HK-2 (cell line): ENCODE measurements around the gene CCDC24.

Experiments used
- DNase-seq: peaks from one replicate; pipeline ENCODE4 v3.0.0-alpha.2; 2018; ENCODE audit not compliant: unreplicated experiment

Gene CCDC24

DNA sequence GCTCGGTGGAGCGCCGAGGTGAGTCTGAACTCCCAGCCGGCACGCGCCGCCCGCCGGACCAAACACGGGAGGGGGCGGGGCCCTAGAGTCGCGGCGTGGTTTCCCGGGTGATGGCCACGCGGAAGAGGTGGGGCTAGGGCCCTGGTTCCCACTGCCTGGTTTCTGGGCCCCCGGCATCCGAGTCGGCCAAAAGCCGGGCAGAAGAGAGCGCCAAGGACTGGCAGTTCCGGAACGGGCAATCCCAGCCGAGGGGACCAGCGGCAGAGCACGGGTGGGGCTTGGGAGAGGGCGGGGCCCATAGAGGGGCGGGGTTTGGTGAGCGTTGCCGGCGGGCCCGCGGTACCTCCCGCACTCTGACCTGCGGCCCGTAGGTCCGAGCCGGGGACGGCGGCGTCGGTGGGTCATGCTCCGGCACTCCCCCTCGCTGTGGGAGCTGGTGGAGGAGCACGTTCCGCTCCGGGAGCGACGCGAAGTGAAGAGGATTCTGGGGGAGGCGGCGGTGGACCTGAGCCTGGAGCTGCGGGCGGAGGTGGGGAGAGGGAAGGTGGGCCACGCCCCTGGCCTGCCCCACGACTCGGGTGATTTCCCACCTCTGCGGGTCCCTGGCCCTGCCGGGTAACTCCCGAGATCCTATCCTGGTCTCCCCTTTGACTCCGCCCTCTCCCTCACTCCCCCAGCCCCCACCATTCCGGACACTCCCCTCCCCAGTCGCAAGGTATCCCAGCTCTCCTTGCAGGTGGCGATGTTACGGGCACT, at the start of gene CCDC24:
Gene CCDC24 (plus strand): TSS at position 124 of the 756 bp plus-strand sequence. CDS start 280 bp downstream, at position 404.
- DNase-seq: peak; percentile 91

DNA sequence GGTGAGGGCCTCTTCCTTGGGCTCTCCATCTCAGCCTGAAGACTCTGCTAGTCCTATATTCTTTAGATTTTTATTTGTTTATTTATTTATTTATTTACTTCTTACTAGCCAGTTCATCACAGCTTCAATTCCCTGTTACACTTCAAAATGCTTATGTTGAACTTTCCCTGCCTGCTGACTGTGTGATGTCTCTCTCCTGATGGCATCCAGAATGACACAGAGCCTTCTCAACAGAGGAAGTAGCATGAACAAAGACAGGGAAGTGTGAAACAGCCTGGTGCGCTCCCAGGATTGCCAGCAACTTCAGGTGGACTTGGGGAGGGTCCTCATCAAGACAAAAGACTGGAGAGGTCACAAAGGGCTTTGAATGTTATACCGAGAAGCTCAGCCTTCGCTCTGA, 49.0 kb upstream of the CCDC24 start:
- DNase-seq: no peak

DNA sequence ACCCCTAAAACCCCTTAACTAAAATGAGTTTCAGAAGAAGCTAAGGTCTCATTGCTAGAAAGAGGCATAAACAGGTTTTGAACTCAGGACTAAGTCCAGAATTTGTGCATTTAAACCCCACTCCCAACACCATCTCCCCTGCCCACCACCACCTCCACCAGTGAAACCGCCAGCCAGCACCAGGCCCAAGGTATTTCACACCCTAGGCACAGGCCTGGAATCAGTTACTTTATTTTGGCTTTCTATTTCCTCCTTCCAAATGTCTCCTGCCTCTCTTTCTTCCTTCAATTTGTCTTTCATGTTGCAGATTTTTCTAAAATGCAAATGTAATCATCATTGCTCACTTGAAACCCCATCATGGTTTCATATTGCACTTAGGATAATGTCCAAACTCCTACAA, 46.5 kb upstream of the CCDC24 start:
- no peak for DNase-seq

DNA sequence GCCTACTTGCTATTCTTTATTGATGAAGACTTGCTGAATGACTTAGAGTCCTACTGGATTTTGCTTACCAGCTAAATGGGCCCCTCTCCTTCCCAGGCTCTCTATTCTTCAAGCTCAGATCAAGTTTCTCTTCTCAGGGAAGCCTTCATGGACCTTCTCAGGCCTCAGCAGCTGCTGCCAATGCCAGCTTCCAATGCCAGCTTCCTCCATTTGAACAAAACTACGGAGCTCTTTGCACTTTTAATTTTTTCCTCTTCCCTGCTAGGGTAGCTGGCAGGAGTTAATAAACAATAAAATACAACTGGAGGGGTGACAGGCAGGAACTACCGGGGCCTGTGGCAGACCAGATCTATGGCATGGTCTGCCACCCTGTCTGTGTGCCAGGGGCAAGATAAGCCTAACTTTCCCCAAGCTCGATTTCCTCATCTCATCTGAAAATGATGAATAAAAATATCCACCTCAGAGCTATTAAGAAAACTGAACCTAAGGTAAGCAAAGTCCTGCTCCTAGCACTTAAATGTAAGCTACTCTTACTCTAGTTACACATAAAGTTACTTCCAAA, 45.6 kb upstream of the CCDC24 start:
- DNase-seq: no peak

DNA sequence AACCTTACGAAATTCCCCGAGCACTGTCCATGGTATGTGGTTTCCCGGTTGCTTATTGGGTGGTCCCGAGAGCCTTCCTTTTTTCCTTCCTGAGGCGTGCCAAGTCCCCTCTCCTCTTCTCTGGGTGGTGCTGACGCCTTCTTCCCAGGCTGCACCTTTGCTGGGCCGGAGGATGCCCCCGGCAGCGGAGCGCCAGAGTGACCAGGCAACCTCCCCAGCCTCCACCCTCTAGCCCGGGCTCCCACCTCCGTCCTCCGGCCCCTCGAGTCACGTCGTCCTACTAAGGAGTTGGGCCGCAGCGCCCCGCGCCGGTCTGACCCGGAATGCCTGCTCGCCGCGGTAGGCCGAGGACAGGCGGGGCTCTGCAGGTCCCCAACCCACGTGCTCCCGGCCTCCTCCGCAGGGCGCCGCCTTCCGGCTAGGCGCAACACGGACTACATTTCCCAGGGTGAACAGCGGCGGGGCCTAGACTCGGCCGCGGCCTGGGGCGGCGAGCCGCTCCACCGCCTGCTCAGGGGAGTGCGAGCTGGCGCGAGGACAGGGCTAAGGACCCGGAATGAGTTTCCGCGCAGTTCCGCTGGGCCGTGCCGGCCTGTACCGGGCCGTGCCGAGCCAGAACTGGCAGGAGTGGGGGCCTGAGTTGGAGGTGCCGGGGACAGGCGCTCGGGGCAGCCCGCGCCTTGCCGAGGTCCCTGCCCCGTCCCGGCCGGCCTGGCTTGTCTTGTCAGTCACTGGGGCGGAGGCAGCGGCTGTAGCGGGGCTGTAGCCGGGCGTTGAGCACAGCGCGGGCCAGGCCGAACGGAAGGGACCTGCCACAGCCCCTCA, 45.0 kb upstream of the CCDC24 start, which contains the start of gene IPO13:
Gene IPO13 (plus strand): TSS at position 715 of the 825 bp plus-strand sequence. CDS start 651 bp downstream, outside the sequence.
- DNase-seq: peak; percentile 97

DNA sequence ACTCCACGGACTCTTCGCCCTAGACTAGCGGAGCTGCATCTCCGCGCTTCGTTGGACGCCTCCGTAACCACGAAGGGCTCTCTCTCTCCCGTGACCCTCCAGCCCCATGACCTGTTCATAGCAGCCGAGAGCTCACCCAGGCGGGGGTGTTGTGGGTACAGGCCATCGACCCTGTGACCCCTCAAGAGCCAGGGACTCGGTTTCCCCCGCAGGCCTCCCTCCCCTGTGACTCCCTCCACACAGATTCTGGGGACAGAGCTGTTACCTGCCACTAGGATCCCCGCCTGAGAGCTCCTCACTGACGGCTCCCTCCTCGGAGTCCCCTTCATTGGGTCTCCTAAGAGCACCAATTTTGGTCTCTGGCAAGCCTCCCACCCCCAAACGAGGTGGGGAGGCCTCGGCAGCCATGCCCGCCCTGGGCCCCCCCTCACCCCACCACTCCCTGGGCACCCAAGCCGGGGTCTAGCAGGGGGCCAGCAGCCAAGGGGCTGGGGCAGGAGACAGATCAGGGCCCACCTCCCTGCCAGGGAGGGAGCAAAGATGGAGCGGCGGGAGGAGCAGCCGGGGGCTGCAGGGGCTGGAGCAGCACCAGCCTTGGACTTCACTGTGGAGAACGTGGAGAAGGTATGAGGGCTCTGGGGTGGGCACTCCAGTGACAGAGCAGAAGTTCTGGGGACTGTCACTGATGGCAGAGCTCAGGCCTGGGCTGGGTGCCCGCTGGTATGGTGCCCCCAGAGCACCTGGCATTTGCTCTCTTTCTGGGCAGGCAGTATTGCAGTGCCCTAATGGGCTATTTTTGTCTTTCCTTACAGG, 44.1 kb upstream of the CCDC24 start:
- DNase-seq: no peak

DNA sequence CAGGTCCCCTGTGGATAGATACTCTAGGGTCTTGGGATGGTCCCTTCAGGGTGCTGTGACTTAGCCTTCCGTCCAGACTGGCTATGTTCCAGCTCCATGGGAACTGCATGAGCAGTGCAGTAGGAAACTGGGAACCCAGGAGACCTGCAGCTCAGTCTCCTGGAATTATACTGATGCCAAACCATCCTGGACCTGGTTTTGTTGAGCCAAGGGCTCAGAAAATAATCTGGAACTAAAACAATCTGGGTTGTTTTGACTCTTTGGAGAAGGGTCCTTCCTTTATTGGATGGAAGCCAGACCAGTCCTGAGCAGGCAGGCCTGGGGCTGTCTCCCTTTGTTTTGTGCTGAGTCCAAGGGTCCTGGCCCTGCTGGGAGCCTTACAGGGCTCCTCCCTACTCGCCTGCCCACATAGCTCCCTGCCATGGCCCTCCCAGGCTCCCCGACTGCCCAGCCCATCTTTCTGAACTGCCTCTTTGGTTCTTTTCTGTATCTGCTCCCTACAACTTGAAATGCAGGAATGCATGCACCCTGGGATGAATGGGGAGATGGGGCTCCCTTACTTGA, 43.4 kb upstream of the CCDC24 start:
- no peak for DNase-seq

DNA sequence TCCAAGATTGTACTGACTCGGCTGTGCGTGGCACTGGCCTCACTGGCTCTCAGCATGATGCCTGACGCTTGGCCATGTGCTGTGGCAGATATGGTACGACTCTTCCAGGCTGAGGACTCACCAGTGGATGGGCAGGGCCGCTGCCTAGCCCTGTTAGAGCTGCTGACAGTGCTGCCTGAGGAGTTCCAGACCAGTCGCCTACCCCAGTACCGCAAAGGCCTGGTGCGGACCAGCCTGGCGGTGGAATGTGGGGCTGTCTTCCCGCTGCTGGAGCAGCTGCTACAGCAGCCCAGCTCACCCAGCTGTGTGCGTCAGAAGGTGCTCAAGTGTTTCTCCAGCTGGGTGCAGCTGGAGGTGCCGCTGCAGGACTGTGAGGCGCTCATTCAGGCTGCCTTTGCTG, 41.7 kb upstream of the CCDC24 start:
- no peak for DNase-seq

DNA sequence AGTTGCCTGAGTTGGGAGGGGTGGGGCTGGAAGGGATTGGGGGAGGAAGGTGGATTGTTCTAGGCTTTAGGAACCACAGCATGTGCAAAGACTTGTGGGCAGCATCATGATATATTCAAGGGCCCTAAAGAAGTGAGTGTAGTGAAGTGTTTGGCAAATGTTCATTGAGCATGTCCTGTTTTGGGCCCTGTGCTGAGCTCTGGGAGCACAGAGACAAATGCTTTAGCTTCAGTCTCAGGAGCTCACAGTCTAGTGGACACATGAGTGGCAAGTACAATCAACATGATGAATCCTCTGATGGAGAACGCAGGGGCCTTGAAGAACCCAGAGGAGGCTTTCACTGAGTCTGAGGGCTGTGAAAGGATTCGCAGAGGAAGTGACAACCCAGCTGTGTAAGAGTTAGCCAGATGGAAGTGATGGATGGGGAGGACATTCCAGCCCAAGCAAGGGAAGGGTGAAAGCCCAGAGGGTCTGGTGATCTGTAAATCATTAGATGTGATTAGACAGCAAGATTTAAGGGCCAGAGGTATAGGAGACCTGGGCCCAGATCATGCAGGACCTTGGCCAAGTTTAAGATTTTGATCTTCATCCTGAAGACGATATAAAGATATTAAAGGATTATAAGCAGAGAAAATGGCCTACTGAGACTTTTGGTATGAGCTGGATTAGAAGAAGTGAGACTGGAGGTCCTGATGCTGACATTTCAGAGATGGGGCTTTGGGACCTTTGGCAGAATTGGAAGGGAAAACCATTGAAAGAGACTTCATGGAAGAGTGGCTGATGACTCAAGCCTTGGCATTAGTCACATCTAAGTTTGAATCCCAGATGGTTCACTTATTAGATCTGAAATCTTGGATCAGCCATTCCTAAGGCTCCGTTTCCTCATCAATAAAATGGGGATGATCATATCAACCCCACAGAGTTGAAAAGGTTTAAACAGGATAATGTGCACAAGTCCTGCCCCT, 40.1 kb upstream of the CCDC24 start:
- DNase-seq: no peak

DNA sequence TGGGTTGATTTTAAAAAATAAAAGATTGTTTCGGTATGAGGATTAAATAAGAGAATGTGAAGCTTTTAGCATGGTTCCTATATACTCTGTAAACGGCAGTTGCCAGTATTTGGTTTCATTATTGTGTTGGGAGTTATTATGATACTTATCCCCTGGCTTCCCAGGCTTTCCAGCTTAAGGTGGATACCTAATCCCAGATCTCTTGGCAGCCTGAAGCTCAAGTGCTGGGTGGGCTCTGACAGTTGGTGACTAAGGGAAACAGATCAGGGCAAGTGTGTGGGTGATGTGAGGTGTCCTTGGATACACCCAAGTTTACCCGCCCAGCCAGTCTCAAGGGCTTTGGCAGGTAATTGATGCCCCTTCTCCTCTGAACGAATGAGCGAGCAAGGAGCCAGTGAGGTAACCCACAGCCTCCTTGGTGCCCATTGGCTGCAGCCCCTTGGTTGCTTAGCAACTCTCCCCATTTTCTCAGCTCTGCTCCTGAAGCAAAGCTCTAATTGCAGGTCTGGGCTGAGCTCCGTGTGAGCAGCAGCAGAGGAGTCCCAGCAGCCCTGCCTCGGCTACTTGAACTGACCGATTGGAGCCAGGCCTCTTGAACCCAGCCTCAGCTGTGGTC, 38.6 kb upstream of the CCDC24 start:
- DNase-seq: no peak

DNA sequence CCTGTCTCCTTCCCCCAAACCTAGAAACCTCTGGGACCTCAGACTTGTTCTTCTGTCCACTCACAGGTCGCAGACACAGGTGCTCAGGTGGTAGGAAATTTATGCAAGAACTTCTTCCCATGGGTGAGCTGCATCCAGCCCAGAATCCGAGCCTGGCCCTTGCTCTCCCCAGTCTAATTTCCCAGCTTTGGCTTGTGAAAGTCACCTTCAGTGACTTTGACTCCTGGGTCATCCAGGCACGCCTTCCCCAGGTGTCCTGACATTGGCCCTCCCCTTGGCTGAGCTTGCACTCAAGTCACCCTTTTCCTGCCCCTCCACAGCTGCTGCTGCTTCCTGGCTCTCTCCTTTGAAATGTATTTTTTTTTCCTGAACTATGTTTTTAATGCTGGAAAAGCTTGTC, 38.0 kb upstream of the CCDC24 start:
- DNase-seq: no peak

DNA sequence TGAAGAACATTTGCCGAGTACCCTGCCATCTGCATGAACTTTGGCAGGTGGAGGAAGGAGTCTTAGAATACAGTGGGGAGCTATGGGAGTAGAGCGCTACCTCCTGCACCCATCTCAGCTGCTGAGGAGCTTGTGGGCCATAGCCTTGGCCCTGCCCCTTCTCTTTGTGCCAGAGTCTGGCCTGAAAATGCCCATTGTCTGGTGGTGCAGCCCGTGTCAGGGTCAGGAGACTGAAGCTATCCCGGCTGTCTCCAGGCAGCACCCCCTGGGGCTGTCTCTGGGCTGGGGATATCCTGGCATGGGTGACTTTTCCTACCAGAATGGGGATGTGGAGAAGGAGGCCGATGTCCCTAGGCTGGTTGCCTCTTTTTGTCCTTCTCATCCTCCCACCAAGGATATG, 37.4 kb upstream of the CCDC24 start:
- DNase-seq: no peak

DNA sequence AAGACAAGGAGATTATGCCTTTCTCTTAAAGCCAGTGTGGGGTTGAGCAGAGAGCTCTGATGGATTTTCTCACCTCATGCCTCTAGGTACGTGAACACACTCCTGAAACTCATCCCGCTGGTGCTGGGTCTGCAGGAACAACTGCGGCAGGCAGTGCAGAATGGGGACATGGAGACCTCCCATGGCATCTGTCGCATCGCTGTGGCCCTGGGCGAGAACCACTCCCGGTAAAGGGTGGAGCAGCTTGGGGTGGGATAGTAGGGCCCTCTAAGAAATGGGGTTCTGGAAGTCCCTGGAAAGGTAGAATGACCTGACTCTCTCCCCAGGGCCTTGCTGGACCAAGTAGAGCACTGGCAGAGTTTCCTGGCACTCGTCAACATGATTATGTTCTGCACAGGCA, 35.2 kb upstream of the CCDC24 start:
- no peak for DNase-seq

DNA sequence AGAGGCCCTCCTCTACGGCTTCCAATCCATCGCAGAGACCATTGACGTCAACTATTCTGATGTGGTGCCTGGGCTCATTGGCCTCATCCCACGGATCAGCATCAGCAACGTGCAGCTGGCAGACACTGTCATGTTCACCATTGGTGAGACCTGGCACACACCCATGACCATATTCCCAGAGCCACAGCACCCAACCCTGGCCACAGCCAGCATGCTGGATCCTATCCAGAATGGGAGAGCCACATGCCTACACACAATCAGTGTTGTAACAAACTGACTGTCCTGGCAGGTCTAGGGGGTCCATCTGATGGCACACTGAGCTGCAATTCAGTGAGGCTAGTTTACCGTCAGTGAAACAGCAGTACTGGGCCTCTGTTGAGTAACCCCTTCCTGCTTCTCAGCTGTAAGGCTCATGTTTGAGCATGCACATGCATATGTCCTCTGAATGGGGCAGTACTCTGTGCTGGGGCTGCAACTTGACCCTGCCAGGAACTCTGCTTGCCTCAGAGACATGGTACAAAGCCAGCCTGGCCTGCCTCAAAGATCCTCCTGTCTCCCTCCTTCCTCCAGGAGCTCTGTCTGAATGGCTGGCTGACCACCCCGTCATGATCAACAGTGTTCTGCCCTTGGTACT, 33.9 kb upstream of the CCDC24 start:
- DNase-seq: no peak

DNA sequence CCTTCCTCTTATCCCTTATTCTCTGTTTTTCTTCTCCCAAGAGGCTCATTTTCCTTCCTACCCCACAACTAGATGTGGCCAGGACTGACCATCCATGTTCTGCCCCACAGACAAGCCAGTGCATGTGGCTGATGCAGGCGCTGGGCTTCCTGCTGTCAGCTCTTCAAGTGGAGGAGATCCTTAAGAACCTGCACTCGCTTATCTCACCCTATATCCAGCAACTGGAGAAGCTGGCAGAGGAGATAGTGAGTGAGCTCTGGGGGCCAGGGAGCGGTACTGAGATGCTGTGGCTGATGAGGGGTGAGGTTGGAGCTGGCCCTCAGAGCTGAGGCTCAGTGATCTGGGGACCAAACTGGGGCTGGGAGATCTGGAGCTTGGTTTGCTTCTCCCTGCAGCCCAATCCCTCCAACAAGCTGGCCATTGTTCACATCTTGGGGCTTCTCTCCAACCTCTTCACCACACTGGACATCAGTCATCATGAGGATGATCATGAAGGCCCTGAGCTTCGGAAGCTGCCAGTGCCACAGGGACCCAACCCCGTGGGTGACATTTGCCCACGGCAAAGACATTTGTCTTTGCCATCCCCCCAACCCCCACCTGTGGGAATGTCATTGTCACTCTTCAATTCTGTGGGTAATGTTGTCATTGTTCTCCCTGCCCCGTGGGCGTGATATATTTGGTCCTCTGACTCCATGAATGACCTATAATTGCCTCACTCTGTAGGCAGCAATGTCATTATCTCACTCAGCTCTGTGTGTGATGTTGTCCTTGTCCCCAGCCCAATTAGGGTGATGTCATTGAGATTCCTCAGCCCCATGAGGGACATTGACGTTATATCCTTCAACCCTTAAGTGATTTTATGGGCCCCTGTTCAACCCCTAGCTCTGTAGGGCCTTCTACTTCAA, 32.8 kb upstream of the CCDC24 start:
- no peak for DNase-seq

DNA sequence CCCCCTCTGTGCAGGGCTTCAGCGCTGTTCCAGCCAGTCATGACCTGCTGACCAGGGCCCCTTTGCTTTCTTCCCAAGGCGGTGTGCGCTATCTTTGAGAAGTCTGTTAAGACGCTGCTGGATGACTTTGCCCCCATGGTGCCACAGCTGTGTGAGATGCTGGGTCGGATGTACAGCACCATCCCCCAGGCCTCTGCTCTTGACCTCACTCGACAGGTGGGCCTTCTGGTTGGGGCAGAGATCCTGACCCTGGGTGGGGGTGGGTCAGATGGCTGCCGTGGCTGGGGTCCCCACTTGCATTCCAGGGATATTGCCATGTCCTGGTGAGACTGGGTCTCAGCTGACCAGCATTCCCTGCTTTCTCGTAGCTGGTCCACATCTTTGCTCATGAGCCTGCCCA, 30.6 kb upstream of the CCDC24 start:
- no peak for DNase-seq

DNA sequence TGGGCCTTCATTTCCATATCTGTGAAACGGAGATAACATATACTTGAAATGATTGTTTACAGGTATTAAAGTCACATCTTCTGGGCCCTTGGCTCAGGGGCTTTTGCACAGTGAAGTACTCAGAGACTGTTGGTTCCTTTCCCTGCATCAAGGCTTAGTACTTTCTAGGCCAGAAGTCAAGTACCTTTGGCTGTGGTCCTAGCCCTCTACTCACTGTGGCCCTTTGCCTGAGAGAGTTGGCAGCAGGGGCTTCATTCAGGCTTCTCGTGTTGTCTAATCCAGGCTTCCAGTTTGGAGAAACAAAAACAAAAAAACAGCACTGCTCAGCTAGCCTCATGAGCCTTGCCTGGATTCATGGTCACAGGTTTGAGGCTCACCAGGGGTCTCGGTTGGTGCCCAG, 29.7 kb upstream of the CCDC24 start:
- DNase-seq: no peak

DNA sequence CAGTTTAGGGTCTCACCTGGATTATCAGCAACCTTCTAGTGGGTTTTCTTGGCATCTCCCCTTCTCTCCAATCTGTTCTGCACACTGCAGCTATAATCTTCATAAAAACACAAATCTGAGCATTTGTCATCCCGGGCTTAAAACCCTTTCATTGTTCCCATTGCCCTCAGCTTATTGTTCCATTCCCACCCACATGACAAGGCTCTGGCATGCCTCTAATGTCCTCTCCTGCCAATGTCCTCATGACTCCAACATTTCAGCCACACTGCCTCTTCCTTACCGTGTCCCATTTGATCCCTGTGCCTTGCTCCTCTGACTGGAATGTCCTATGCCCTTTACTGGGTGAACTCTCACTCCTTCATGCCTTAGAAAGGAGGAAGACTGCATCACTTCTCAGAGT, 29.1 kb upstream of the CCDC24 start:
- DNase-seq: no peak
